Cardiac muscle cell (in vitro differentiated cells and primary cell): ENCODE measurements around the gene PRODH2. TPM values are rescaled to one million over a fixed set of nuclear protein-coding genes. Genes with fewer than 3 reads are reported as not detected.
A peak's percentile ranks its signal among the peaks of the same experiment; 100 is the strongest.

Source experiments
- DNase-seq, 2 donors: peaks; one replicate each; pipeline versions ENCODE4 v3.0.0 to v3.0.0-alpha.2; 2010 to 2017; ENCODE audit warnings: low read depth in 1 of 2, low spot score in 1 of 2
- H3K27ac ChIP-seq: fragments of 200-600 bp; sonication (generic); 2 replicates; pipeline ENCODE4 v1.5.1; 2016
- H3K27me3 ChIP-seq: fragments of 200-600 bp; sonication (generic); 2 replicates; pipeline ENCODE4 v1.6.0; 2016; ENCODE audit warnings: control low read depth
- H3K36me3 ChIP-seq: fragments of 200-600 bp; sonication (generic); 2 replicates; pipeline ENCODE4 v1.5.1; 2016; ENCODE audit warnings: control low read depth
- H3K4me1 ChIP-seq: fragments of 200-600 bp; sonication (generic); 2 replicates; pipeline ENCODE4 v1.8.1; 2017; ENCODE audit warnings: low read depth, mild to moderate bottlenecking, mixed run types
- H3K4me3 ChIP-seq: fragments of 200-600 bp; sonication (generic); 2 replicates; pipeline ENCODE4 v1.5.1; 2016; ENCODE audit warnings: mild to moderate bottlenecking
- H3K9me3 ChIP-seq: fragments of 200-600 bp; sonication (generic); 2 replicates; pipeline ENCODE4 v1.5.1; 2017; ENCODE audit warnings: low read depth, mild to moderate bottlenecking, control low read depth
- polyA plus RNA-seq: library from polyadenylated mRNA; unstranded; fragments of >200 nt; fragmentation: Nextera tagmentation; extraction: Ambion mirVana; gene quantifications from 2 replicates; pipeline ENCODE4 v1.2.1, GENCODE V29; 2016
- total RNA-seq: library from RNA; depleted of rRNA; stranded (reverse); fragments of >200 nt; gene quantifications from 2 replicates; pipeline ENCODE4 v1.2.3, GENCODE V29; 2016
- TF ChIP-seq, protein P1 (sequence below): IDR thresholded peaks from 2 replicates; pipeline ENCODE4 v1.5.1; 2012; ENCODE audit warnings: low read depth, mild to moderate bottlenecking, low read length

Gene PRODH2
- total and polyA plus RNA-seq, 2 experiments from 2014 or later: 0.09 TPM; not detected in 1

DNA sequence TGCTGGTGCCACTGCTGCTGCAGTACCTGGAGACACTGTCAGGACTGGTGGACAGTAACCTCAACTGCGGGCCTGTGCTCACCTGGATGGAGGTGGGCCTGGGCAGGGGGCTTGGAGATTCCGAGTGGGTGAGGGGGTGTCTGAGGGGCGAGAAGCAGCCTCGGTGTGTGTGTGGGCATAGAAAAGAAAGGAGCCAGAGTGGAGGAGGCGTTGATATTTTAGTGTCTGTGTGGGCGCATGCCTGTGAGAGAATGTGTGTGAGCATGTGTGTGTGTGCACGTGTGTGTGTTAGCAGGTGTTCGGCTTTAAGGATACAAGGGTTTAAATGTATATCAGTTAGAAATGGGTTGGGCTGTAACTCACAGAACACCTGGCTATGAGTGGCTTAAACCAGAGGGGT lies 33.6 kb downstream of the PRODH2 start:
- no peak overlapping the region for H3K27ac ChIP-seq
- no peak for DNase-seq
- TF ChIP-seq, protein P1, sequence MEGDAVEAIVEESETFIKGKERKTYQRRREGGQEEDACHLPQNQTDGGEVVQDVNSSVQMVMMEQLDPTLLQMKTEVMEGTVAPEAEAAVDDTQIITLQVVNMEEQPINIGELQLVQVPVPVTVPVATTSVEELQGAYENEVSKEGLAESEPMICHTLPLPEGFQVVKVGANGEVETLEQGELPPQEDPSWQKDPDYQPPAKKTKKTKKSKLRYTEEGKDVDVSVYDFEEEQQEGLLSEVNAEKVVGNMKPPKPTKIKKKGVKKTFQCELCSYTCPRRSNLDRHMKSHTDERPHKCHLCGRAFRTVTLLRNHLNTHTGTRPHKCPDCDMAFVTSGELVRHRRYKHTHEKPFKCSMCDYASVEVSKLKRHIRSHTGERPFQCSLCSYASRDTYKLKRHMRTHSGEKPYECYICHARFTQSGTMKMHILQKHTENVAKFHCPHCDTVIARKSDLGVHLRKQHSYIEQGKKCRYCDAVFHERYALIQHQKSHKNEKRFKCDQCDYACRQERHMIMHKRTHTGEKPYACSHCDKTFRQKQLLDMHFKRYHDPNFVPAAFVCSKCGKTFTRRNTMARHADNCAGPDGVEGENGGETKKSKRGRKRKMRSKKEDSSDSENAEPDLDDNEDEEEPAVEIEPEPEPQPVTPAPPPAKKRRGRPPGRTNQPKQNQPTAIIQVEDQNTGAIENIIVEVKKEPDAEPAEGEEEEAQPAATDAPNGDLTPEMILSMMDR: no peak
- no peaks in the 10 kb centered on the region for H3K4me1 ChIP-seq
- no peaks in the 10 kb centered on the region for H3K27me3 ChIP-seq
- no peaks in the 10 kb centered on the region for H3K9me3 ChIP-seq
- H3K36me3 ChIP-seq: no peaks in the 10 kb centered on the region
- H3K4me3 ChIP-seq: no peak overlapping the region

- H3K27me3 ChIP-seq: no peaks in the 10 kb centered on the region
- H3K4me1 ChIP-seq: no peaks in the 10 kb centered on the region
- H3K4me3 ChIP-seq: no peak overlapping the region
- H3K27ac ChIP-seq: no peak overlapping the region
- H3K36me3 ChIP-seq: no peaks in the 10 kb centered on the region
- no peak for DNase-seq
- no peaks in the 10 kb centered on the region for H3K9me3 ChIP-seq
- TF ChIP-seq, protein P1: no peak
Observed at GRCh38 chr19:35777961-35778360, 34.7 kb downstream of the PRODH2 start.

DNA sequence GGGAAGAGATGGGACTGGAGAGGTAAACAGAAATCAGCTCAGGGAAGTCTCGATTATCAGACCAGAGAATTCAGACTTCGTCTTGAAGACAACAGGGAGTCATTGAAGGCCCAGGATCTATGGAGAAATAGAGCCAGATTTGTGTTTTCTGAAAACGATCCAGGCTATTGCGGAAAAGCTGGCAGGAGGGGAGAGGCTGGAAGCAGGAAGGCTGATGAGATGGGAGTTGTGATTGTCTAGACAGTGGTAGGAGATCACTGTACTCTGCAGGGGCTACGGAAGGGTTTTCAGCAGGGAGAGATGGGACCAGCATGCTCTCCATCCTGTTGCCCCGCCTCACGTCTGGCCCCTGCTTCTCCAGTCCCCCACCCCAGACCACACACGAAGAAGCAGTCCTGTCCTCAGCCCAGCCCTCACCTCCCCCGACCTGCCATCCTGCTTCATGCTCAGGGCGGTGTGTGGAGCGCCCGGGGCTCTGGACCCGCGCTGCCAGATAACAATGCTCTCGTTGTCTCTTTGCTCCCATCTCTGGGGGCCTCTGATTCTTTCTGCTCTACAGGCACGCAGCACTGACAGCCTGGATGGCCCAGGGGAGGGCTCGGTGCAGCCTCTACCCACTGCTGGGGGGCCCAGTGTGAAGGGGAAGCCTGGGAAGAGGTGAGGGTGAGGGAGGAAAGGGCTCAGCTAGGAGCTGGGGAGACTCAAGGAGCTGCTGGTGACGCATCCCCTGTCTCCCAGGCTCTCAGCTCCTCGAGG lies 35.4 kb downstream of the PRODH2 start:
- H3K9me3 ChIP-seq: no peaks in the 10 kb centered on the region
- H3K4me3 ChIP-seq: no peak overlapping the region
- peak in 1 of 2 donors; percentile 15 for DNase-seq

DNA sequence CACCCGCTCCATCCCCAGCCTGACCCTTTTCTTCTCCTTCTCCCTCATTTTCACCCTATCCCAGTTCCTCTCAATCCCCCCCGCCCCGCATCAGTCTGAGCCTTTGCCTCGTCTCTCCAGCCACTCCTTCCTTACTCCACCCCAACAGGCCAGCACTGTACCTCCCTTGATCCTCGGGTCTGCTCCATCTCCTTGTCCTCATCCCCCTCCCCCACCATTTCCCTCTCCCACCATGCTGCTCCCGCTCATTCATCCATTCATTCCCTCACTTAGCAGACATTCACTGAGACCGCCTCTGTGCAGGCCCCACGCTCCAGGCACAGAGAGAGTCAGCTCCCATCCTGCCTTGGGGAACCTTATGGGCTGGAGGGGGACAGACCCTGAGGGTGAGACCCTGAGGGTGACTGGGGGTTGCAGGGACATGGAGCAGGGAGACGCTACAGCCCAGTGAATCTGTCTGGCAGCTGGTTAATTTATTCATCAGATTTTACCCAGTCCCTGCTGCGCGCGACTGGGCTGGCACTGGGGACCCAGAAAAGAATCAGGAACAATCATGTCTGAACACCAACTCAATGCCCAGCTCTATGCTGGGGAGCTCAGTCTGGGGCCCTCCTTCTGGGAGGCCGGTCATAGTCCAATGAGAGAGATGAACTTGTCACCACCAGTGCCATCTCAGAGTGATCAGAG lies 36.4 kb downstream of the PRODH2 start:
- Histone ChIP-seq H3K27ac (no peak overlapping the region), H3K9me3 (no peaks in the 10 kb centered on the region), H3K4me1 (no peaks in the 10 kb centered on the region), H3K4me3 (peak overlapping the region; percentile 99), H3K27me3 (no peaks in the 10 kb centered on the region), H3K36me3 (no peaks in the 10 kb centered on the region)
- no peak for DNase-seq
- TF ChIP-seq, protein P1: no peak

More for the DNA sequence above, 35.4 kb downstream of the PRODH2 start:
- TF ChIP-seq, protein P1: no peak
- no peak overlapping the region for H3K27ac ChIP-seq
- no peaks in the 10 kb centered on the region for H3K27me3 ChIP-seq
- H3K4me1 ChIP-seq: no peaks in the 10 kb centered on the region
- no peaks in the 10 kb centered on the region for H3K36me3 ChIP-seq

DNA sequence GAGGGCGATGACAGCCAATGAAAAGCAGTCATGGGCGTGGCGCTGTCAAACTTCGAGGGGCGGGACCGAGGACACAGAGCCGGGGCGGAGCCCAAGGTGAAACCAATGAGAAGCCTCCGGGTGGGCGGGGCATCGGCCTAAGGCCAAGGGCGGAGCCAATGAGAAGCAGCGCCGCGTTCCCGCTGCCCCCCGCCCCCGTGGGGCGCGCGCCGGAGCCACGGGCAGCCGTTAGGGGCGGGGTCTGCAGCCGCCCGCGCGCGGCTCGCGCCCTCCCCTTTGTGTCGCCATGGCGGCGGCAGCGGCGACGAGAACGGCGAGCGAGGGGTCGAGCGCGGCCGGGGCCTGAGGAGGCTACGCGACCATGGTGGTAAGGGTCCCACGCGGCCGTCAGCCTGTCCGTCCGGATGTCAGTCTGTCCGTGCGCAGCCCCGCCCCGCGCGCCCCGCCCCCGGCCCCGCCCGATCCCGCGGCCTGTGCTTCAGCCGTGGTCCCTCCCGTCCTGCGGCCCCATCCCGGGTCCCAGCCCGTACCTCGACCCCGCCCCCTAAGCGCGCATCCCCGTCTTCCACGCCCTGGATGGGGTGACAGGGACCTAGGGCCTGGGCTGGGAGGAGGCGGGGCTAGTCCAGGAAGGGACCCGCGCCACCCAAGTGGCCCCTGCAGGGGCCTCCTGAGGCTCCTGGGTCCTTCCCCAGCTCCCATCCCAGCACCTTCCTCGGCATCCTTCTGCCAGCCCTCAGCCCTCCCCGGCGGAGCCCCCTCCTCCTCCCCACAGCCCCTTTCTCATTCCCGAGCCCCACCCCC lies 37.1 kb downstream of the PRODH2 start, which contains the start of gene ARHGAP33:
Gene ARHGAP33 (plus strand): TSS at position 267 of the 804 bp plus-strand sequence. CDS start 95 bp downstream, at position 362.
- Histone ChIP-seq H3K27me3 (no peaks in the 10 kb centered on the region), H3K36me3 (no peaks in the 10 kb centered on the region), H3K4me1 (no peaks in the 10 kb centered on the region), H3K4me3 (peak within 1 kb of the TSS; percentile 99), H3K27ac (no peak within 1 kb of the TSS), H3K9me3 (no peaks in the 10 kb centered on the region)
- DNase-seq: peak; percentile 97 to 100
- TF ChIP-seq, protein P1: no peak
